Liver (tissue), 9 donors: Measurements from ENCODE around the gene EBF3. TPM values are rescaled to one million over a fixed set of nuclear protein-coding genes. Genes with fewer than 3 reads are reported as not detected.
A peak's percentile ranks its signal among the peaks of the same experiment; 100 is the strongest.

ENCODE experiments used
- DNase-seq: peaks from one replicate; pipeline ENCODE4 v3.0.0-alpha.2; 2017; ENCODE audit warnings: low spot score
- H3K27ac ChIP-seq, 2 donors: one replicate each; pipeline ENCODE4 v1.7.0; 2013; ENCODE audit warnings: inconsistent platforms in 2 of 2, low read length in 2 of 2, control low read depth in 1 of 2, low read depth in 1 of 2, mild to moderate bottlenecking in 1 of 2
- H3K27me3 ChIP-seq, 4 donors: one replicate each; pipeline versions ENCODE4 v1.6.1 to v1.7.0; 2013; ENCODE audit warnings: low read length in 3 of 4, inconsistent platforms in 1 of 4, mild to moderate bottlenecking in 1 of 4, moderate library complexity in 1 of 4; ENCODE audit not compliant: control insufficient read depth in 4 of 4, insufficient read depth in 4 of 4
- H3K36me3 ChIP-seq, 4 donors: one replicate each; pipeline versions ENCODE4 v1.6.1 to v1.7.0; 2013; ENCODE audit warnings: low read length in 3 of 4, mild to moderate bottlenecking in 3 of 4, low read depth in 1 of 4, moderate library complexity in 1 of 4; ENCODE audit not compliant: control insufficient read depth in 4 of 4, insufficient read depth in 3 of 4
- H3K4me1 ChIP-seq, 4 donors: one replicate each; pipeline versions ENCODE4 v1.6.1 to v1.7.0; 2013; ENCODE audit warnings: low read length in 3 of 4, mild to moderate bottlenecking in 3 of 4, moderate library complexity in 1 of 4; ENCODE audit not compliant: control insufficient read depth in 4 of 4, insufficient read depth in 4 of 4
- H3K4me3 ChIP-seq, 3 donors: one replicate each; pipeline versions ENCODE4 v1.6.1 to v1.7.0; 2013; ENCODE audit warnings: low read length in 3 of 3, control low read depth in 1 of 3, low read depth in 1 of 3, mild to moderate bottlenecking in 1 of 3
- H3K9ac ChIP-seq, 2 donors: one replicate each; pipeline ENCODE4 v1.7.0; 2013; ENCODE audit warnings: low read length in 2 of 2, mild to moderate bottlenecking in 2 of 2, moderate library complexity in 2 of 2, control low read depth in 1 of 2, low read depth in 1 of 2
- H3K9me3 ChIP-seq, 4 donors: one replicate each; pipeline versions ENCODE4 v1.6.1 to v1.7.0; 2013; ENCODE audit warnings: low read length in 3 of 4; ENCODE audit not compliant: control insufficient read depth in 4 of 4
- ATF3 ChIP-seq: IDR thresholded peaks from 2 replicates; pipeline ENCODE4 v1.6.1; 2016; ENCODE audit warnings: antibody characterized with exemption
- CTCF ChIP-seq: fragments of 150-350 bp; IDR thresholded peaks from 2 replicates; pipeline ENCODE4 v1.5.1; 2017; ENCODE audit warnings: improper control_type of control experiment, low read depth, low read length; ENCODE audit not compliant: missing input control
- EGR1 ChIP-seq, 2 donors: IDR thresholded peaks; 2 replicates each; pipeline ENCODE4 v1.6.1; 2016 to 2018; ENCODE audit warnings: antibody characterized with exemption in 2 of 2, low read depth in 2 of 2
- FOXA1 ChIP-seq: IDR thresholded peaks from 2 replicates; pipeline ENCODE4 v1.6.1; 2016; ENCODE audit warnings: antibody characterized with exemption
- FOXA2 ChIP-seq: IDR thresholded peaks from 2 replicates; pipeline ENCODE4 v1.6.1; 2016; ENCODE audit warnings: antibody characterized with exemption
- GABPA ChIP-seq, 2 donors: IDR thresholded peaks in 1 of 2; conservative IDR thresholded peaks in 1 of 2; 2 replicates each; pipeline ENCODE4 v1.6.1; 2016; ENCODE audit warnings: antibody characterized with exemption in 2 of 2, mild to moderate bottlenecking in 1 of 2, moderate library complexity in 1 of 2
- HNF4A ChIP-seq, 2 donors: conservative IDR thresholded peaks; 2 replicates each; pipeline ENCODE4 v1.6.1; 2016; ENCODE audit warnings: antibody characterized with exemption in 2 of 2, mild to moderate bottlenecking in 2 of 2
- HNF4G ChIP-seq: IDR thresholded peaks from 2 replicates; pipeline ENCODE4 v1.6.1; 2016; ENCODE audit warnings: antibody characterized with exemption
- JUND ChIP-seq, 2 donors: IDR thresholded peaks; 2 replicates each; pipeline ENCODE4 v1.6.1; 2016; ENCODE audit warnings: antibody characterized with exemption in 2 of 2
- MAX ChIP-seq: IDR thresholded peaks from 2 replicates; pipeline ENCODE4 v1.6.1; 2016; ENCODE audit warnings: antibody characterized with exemption
- RAD21 ChIP-seq, 2 donors: IDR thresholded peaks; 2 replicates each; pipeline ENCODE4 v1.6.1; 2016; ENCODE audit warnings: antibody characterized with exemption in 2 of 2, mild to moderate bottlenecking in 2 of 2
- REST ChIP-seq: IDR thresholded peaks from 2 replicates; pipeline ENCODE4 v1.6.1; 2016; ENCODE audit warnings: antibody characterized with exemption, mild to moderate bottlenecking
- RXRA ChIP-seq, 2 donors: IDR thresholded peaks; 2 replicates each; pipeline ENCODE4 v1.6.1; 2017 to 2018; ENCODE audit warnings: antibody characterized with exemption in 2 of 2, mild to moderate bottlenecking in 1 of 2
- SP1 ChIP-seq: IDR thresholded peaks from 2 replicates; pipeline ENCODE4 v1.6.1; 2018; ENCODE audit warnings: antibody characterized with exemption, mild to moderate bottlenecking
- TAF1 ChIP-seq: conservative IDR thresholded peaks from 2 replicates; pipeline ENCODE4 v1.6.1; 2016; ENCODE audit warnings: antibody characterized with exemption, mild to moderate bottlenecking
- YY1 ChIP-seq: IDR thresholded peaks from 2 replicates; pipeline ENCODE4 v1.6.1; 2016; ENCODE audit warnings: antibody characterized with exemption, mild to moderate bottlenecking
- ZBTB33 ChIP-seq: IDR thresholded peaks from 2 replicates; pipeline ENCODE4 v1.6.1; 2016; ENCODE audit warnings: antibody characterized with exemption
- WGBS: extraction: QIAGEN DNeasy Blood & Tissue Kit; methylation state at CpG from one replicate; pipeline ENCODE4 v1.1.7; 2013; 5-methylcytosine and 5-hydroxymethylcytosine counted together
- polyA plus RNA-seq, 2 donors: library from polyadenylated mRNA; stranded (reverse) in 1 of 2; unstranded in 1 of 2; fragments of 200-250 nt in 1 of 2; fragments of >200 nt in 1 of 2; fragmentation: Nextera tagmentation in 1 of 2; extraction: Ambion mirVana in 1 of 2; gene quantifications; one replicate each; pipeline versions ENCODE4 v1.2.1 to v1.2.3, GENCODE V29; 2013 to 2015
- total RNA-seq, 2 donors: library from RNA; depleted of rRNA; stranded (reverse); fragments of >200 nt; gene quantifications; one replicate each; pipeline ENCODE4 v1.2.3, GENCODE V29; 2014
- donor health status: healthy.
- donor health status: healthy.
- donor health status: healthy.
- donor health status: healthy.
- donor health status: healthy.

Gene EBF3
- total and polyA plus RNA-seq, 4 donors: 0.02 to 0.08 TPM; not detected in 2

GRCh38 chr10:129962872-129963640 is 1.0 kb downstream of the EBF3 start:
- no peak for TF ChIP-seq HNF4A (conservative IDR thresholded peaks at IDR 0.05)
- TF ChIP-seq RAD21 (IDR thresholded peaks at IDR 0.05): no peak
- no peak for TF ChIP-seq CTCF
- TF ChIP-seq HNF4G: no peak
- TF ChIP-seq TAF1: no peak
- TF ChIP-seq ZBTB33: no peak
- TF ChIP-seq GABPA (IDR thresholded peaks at IDR 0.05 in 1 of 2, conservative IDR thresholded peaks at IDR 0.05 in 1 of 2): no peak
- Histone ChIP-seq H3K27ac (no peak overlapping the region), H3K27me3 (peaks cover 10 to 39% (median 18%) of the 10 kb centered on the region in 4 donors), H3K36me3 (no peaks in the 10 kb centered on the region), H3K4me3 (peak overlapping the region in 2 of 3 donors; percentile 45 to 57), H3K9ac (no peak overlapping the region), H3K9me3 (no peaks in the 10 kb centered on the region), H3K4me1 (peaks cover 25 to 60% (median 38%) of the 10 kb centered on the region in 4 donors)
- WGBS: 3% methylated on average over 79 of the region's 79 CpGs
- DNase-seq: peak; percentile 33

- Histone ChIP-seq H3K4me1 (peaks cover 22 to 53% (median 34%) of the 10 kb centered on the region in 4 donors), H3K9me3 (peaks cover 0 to 3% (median 0%) of the 10 kb centered on the region in 4 donors), H3K4me3 (peak overlapping the region in 1 of 3 donors; percentile 57), H3K27ac (no peak overlapping the region), H3K27me3 (peaks cover 8 to 44% (median 18%) of the 10 kb centered on the region in 4 donors), H3K36me3 (no peaks in the 10 kb centered on the region), H3K9ac (no peak overlapping the region)
- 11% methylated on average over 18 of the region's 18 CpGs for WGBS
- DNase-seq: no peak
- no peak for TF ChIP-seq MAX
- TF ChIP-seq GABPA (IDR thresholded peaks at IDR 0.05 in 1 of 2, conservative IDR thresholded peaks at IDR 0.05 in 1 of 2): no peak
- no peak for TF ChIP-seq TAF1
- no peak for TF ChIP-seq HNF4G
- TF ChIP-seq SP1: no peak
- TF ChIP-seq FOXA2: no peak
- no peak for TF ChIP-seq JUND (IDR thresholded peaks at IDR 0.05)
- no peak for TF ChIP-seq CTCF
- TF ChIP-seq EGR1 (IDR thresholded peaks at IDR 0.05; ENCODE audit: low read depth in 2 of 2): no peak
- TF ChIP-seq REST: no peak
- no peak for TF ChIP-seq FOXA1
- TF ChIP-seq ATF3: no peak
- no peak for TF ChIP-seq RXRA (IDR thresholded peaks at IDR 0.05)
- TF ChIP-seq YY1: no peak
- TF ChIP-seq HNF4A (conservative IDR thresholded peaks at IDR 0.05): no peak
Measured at GRCh38 chr10:129962031-129962871, 1.8 kb downstream of the EBF3 start.
